Mesodermal cell (in vitro differentiated cells): Measurements from ENCODE around the gene ZC3H18.

Experiments
- H3K27ac ChIP-seq: 2 replicates; pipeline ENCODE4 v1.7.0; 2013; ENCODE audit warnings: mild to moderate bottlenecking, low read depth, low read length, moderate library complexity; ENCODE audit not compliant: severe bottlenecking
- H3K36me3 ChIP-seq: 2 replicates; pipeline ENCODE4 v1.7.1; 2013; ENCODE audit warnings: mild to moderate bottlenecking, low read length, moderate library complexity; ENCODE audit not compliant: control insufficient read depth, insufficient read depth
- H3K4me1 ChIP-seq: one replicate; pipeline ENCODE4 v1.7.1; 2013; ENCODE audit warnings: mild to moderate bottlenecking, low read length; ENCODE audit not compliant: insufficient read depth, control insufficient read depth, poor library complexity, severe bottlenecking
- H3K4me3 ChIP-seq: 2 replicates; pipeline ENCODE4 v1.7.0; 2013; ENCODE audit warnings: low read length, control low read depth, mild to moderate bottlenecking; ENCODE audit not compliant: insufficient read depth, poor library complexity, severe bottlenecking; ENCODE audit errors: extremely low read depth
- H3K9me3 ChIP-seq: 2 replicates; pipeline ENCODE4 v1.7.1; 2013; ENCODE audit warnings: mild to moderate bottlenecking, low read length, moderate library complexity; ENCODE audit not compliant: control insufficient read depth
- WGBS, 2 experiments: methylation state at CpG; one replicate each; pipeline ENCODE4 v1.1.5; 2013; ENCODE audit warnings: missing lambda C conversion rate in 2 of 2; ENCODE audit not compliant: insufficient coverage in 2 of 2; 5-methylcytosine and 5-hydroxymethylcytosine counted together

The ZC3H18 gene

GRCh38 chr16:88618182-88618955 is 48.2 kb downstream of the ZC3H18 start:
- Histone ChIP-seq H3K9me3 (no peaks in the 10 kb centered on the region), H3K27ac (no peak overlapping the region), H3K4me3 (no peak overlapping the region), H3K4me1 (no peaks in the 10 kb centered on the region), H3K36me3 (peaks cover 73% of the 10 kb centered on the region)
- WGBS, 2 experiments = 88 to 92% methylated on average over 15 to 17 of the region's 20 CpGs

DNA sequence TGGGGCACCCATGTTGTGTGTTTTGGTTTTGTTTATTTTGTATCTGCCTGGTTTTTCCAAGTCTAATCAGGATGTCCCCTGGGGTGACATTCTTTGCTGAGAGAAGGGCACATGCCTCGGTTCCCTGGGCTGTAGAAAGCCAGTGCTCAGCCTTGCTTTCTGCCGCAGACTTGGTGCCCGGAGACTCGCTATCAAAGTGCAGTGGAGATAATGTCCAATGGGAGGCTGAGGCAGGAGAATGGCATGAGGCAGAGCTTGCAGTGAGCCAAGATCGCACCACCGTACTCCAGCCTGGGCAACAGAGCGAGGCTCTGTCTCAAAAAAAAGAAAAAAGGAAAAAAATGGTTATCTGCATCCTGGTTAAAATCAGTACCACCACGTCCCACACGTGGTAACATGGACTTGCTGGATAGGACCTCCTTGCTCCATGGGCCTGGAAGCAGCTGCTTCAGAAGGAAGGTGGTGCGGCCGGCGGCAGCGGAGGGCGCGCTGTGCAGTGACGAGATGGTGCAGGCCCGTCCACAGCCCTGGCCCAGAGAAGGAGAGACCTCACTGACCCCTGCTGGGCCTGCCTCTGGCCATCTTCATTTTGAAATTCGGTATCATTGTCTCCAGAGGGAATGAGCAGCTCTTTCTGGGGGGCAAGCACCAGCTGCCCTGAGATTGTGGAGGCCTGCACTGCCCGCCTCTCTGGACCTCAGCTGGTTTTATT is 48.9 kb downstream of the ZC3H18 start:
- Histone ChIP-seq H3K9me3 (no peaks in the 10 kb centered on the region), H3K36me3 (peaks cover 73% of the 10 kb centered on the region), H3K4me1 (no peaks in the 10 kb centered on the region), H3K4me3 (no peak overlapping the region), H3K27ac (no peak overlapping the region)
- 96 to 99% methylated on average over 19 of the region's 19 CpGs for WGBS, 2 experiments

DNA sequence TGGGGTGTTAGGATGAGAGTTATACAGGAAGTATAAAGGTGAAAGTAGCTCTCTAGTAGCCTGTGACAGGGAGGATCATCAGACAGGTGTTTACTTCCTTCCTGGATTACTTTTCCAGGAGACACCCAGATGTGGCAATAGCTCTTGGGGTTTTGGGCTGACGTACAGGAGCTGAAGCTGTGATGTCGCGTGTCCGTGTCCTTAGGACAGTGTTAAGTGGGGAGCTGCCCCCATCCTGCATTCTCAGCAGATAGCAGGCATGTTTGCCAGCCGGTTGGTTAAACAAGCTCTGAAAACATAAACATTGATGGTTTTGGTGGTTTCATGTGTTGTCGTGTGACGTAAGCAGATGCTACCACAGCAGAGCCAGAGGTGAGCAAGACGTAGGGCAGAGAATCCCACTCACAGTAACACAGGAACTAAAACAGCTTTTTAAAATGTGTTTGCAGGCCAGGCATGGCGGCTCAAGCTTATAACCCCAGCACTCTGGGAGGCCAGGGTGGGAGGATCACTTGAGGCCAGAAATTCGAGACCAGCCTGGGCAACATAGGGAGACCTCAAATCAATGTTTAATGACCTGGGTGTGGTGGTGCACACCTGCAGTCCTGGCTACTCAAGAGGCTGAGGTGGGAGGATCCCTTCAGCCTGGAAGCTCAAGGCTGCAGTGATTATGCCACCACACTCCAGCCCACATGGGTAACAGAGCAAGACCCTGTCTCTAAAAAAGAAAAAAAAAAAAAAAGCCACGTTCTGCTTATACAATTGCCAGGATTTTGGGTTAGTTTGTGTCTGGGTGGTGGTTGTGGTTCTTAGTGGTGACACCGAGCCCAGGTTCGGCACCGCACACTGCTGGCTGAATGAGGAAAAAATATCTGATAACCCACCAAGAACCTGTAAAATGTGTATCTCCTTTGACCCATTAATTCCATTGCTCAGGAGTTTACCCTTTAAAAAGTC is 49.9 kb downstream of the ZC3H18 start:
- H3K27ac ChIP-seq = no peak overlapping the region
- H3K4me1 ChIP-seq = no peaks in the 10 kb centered on the region
- peaks cover 80% of the 10 kb centered on the region for H3K36me3 ChIP-seq
- no peak overlapping the region for H3K4me3 ChIP-seq
- H3K9me3 ChIP-seq = no peaks in the 10 kb centered on the region
- WGBS, 2 experiments = 94 to 99% methylated on average over 8 to 10 of the region's 14 CpGs

- Histone ChIP-seq H3K9me3 (no peaks in the 10 kb centered on the region), H3K4me3 (no peak overlapping the region), H3K4me1 (no peaks in the 10 kb centered on the region), H3K36me3 (peaks cover 85% of the 10 kb centered on the region), H3K27ac (no peak overlapping the region)
- WGBS, 2 experiments = 96 to 98% methylated on average over 17 to 19 of the region's 19 CpGs
Measured at GRCh38 chr16:88622125-88622524, 51.9 kb downstream of the ZC3H18 start.

- H3K4me3 ChIP-seq = no peak overlapping the region
- H3K36me3 ChIP-seq = peaks cover 85% of the 10 kb centered on the region
- H3K27ac ChIP-seq = no peak overlapping the region
- WGBS, 2 experiments = 93 to 97% methylated on average over 27 to 29 of the region's 29 CpGs
- H3K4me1 ChIP-seq = no peaks in the 10 kb centered on the region
- no peaks in the 10 kb centered on the region for H3K9me3 ChIP-seq
Measured at GRCh38 chr16:88622866-88623265, 52.7 kb downstream of the ZC3H18 start.

- Histone ChIP-seq H3K9me3 (no peaks in the 10 kb centered on the region), H3K27ac (no peak overlapping the region), H3K36me3 (peaks cover 85% of the 10 kb centered on the region), H3K4me1 (no peaks in the 10 kb centered on the region), H3K4me3 (no peak overlapping the region)
- 97% methylated on average over 3 to 10 of the region's 13 CpGs for WGBS, 2 experiments
Measured at GRCh38 chr16:88623858-88624257, 53.7 kb downstream of the ZC3H18 start.

- WGBS, 2 experiments = 93 to 96% methylated on average over 15 to 16 of the region's 18 CpGs
- H3K9me3 ChIP-seq = no peaks in the 10 kb centered on the region
- no peak overlapping the region for H3K27ac ChIP-seq
- H3K36me3 ChIP-seq = peaks cover 83% of the 10 kb centered on the region
- H3K4me3 ChIP-seq = no peak overlapping the region
- no peaks in the 10 kb centered on the region for H3K4me1 ChIP-seq
Measured at GRCh38 chr16:88624481-88624880, 54.3 kb downstream of the ZC3H18 start.

GRCh38 chr16:88624977-88625576 is 54.9 kb downstream of the ZC3H18 start:
- Histone ChIP-seq H3K4me3 (no peak overlapping the region), H3K27ac (no peak overlapping the region), H3K4me1 (no peaks in the 10 kb centered on the region), H3K9me3 (no peaks in the 10 kb centered on the region), H3K36me3 (peaks cover 83% of the 10 kb centered on the region)
- WGBS, 2 experiments = 85 to 90% methylated on average over 11 to 15 of the region's 17 CpGs

DNA sequence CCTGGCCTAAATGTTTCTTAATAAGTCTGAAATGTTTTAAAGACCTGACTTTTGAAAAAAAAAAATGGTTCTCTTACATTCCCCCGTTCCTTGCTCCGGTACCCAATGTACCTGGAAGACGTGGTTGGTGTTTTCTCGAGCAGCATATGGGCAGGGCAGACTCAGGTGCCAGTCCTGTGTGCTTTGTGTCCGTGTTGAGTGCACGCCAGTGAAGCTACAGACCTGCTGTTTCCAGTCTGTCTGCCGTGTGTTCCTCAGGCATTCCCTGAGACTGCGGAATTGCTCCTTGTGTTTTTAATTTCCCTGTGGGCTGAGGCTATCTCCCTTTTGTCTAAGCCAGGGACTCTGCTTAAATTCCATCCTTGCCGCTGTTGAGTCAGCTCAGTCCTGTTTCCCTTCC is 56.4 kb downstream of the ZC3H18 start:
- no peaks in the 10 kb centered on the region for H3K4me1 ChIP-seq
- H3K36me3 ChIP-seq = peaks cover 92% of the 10 kb centered on the region
- WGBS, 2 experiments = 96 to 98% methylated on average over 9 of the region's 9 CpGs
- H3K9me3 ChIP-seq = no peaks in the 10 kb centered on the region
- H3K4me3 ChIP-seq = no peak overlapping the region
- no peak overlapping the region for H3K27ac ChIP-seq
